Small intestine (tissue), 7 donors: ENCODE data around the gene TNFRSF8. TPM values are rescaled to one million over a fixed set of nuclear protein-coding genes. Genes with fewer than 3 reads are reported as not detected.

Experiments
- DNase-seq, 2 donors: peaks; one replicate each; pipeline versions ENCODE4 v3.0.0 to v3.0.0-alpha.2; 2013
- FAIRE-seq: peaks from 2 replicates; lab custom pipeline; 2012; peaks lifted over from hg19 to GRCh38; lab: Jason Lieb, UNC
- H3K27ac ChIP-seq, 3 donors: one replicate each; pipeline ENCODE4 v1.5.1; 2013; ENCODE audit warnings: low read length in 2 of 3, mild to moderate bottlenecking in 2 of 3, control low read depth in 1 of 3, inconsistent platforms in 1 of 3, low read depth in 1 of 3, moderate library complexity in 1 of 3
- H3K27me3 ChIP-seq, 3 donors: one replicate each; pipeline ENCODE4 v1.6.1; 2013; ENCODE audit warnings: low read length in 3 of 3, inconsistent platforms in 1 of 3; ENCODE audit not compliant: control insufficient read depth in 3 of 3, insufficient read depth in 3 of 3
- H3K36me3 ChIP-seq, 3 donors: one replicate each; pipeline ENCODE4 v1.6.1; 2013; ENCODE audit warnings: low read length in 3 of 3, inconsistent platforms in 1 of 3, low read depth in 1 of 3, mild to moderate bottlenecking in 1 of 3, moderate library complexity in 1 of 3; ENCODE audit not compliant: control insufficient read depth in 3 of 3, insufficient read depth in 2 of 3
- H3K4me1 ChIP-seq, 3 donors: one replicate each; pipeline ENCODE4 v1.6.1; 2013; ENCODE audit warnings: low read length in 2 of 3, inconsistent platforms in 1 of 3, low read depth in 1 of 3, mild to moderate bottlenecking in 1 of 3, moderate library complexity in 1 of 3; ENCODE audit not compliant: control insufficient read depth in 3 of 3, insufficient read depth in 2 of 3
- H3K4me3 ChIP-seq, 3 donors: one replicate each; pipeline ENCODE4 v1.5.1; 2013; ENCODE audit warnings: low read length in 3 of 3, control low read depth in 1 of 3, inconsistent platforms in 1 of 3, low read depth in 1 of 3, mild to moderate bottlenecking in 1 of 3, moderate library complexity in 1 of 3
- H3K9me3 ChIP-seq, 2 donors: one replicate each; pipeline ENCODE4 v1.6.1; 2013; ENCODE audit warnings: low read depth in 1 of 2, low read length in 1 of 2; ENCODE audit not compliant: control insufficient read depth in 2 of 2, insufficient read depth in 1 of 2
- WGBS, 3 donors: extraction: QIAGEN DNeasy Blood & Tissue Kit; methylation state at CpG; one replicate each; pipeline ENCODE4 v1.1.7; 2013; 5-methylcytosine and 5-hydroxymethylcytosine counted together
- polyA plus RNA-seq, 4 donors: library from polyadenylated mRNA; stranded (reverse) in 3 of 4; unstranded in 1 of 4; fragments of 200-250 nt in 3 of 4; fragments of 120-200 nt in 1 of 4; gene quantifications; one replicate each; pipeline versions ENCODE4 v1.2.1 to v1.2.3, GENCODE V29; 2013
- donor health status: healthy with polysubstance abuse.
- donor health status: control.
- donor health status: control.
- donor health status: Bipolar disorder and iron deficiency.
- donor health status: healthy.

Gene TNFRSF8
- polyA plus RNA-seq, 4 donors, result 0.10 to 2.1 (median 0.54) TPM; not detected in 1

DNA sequence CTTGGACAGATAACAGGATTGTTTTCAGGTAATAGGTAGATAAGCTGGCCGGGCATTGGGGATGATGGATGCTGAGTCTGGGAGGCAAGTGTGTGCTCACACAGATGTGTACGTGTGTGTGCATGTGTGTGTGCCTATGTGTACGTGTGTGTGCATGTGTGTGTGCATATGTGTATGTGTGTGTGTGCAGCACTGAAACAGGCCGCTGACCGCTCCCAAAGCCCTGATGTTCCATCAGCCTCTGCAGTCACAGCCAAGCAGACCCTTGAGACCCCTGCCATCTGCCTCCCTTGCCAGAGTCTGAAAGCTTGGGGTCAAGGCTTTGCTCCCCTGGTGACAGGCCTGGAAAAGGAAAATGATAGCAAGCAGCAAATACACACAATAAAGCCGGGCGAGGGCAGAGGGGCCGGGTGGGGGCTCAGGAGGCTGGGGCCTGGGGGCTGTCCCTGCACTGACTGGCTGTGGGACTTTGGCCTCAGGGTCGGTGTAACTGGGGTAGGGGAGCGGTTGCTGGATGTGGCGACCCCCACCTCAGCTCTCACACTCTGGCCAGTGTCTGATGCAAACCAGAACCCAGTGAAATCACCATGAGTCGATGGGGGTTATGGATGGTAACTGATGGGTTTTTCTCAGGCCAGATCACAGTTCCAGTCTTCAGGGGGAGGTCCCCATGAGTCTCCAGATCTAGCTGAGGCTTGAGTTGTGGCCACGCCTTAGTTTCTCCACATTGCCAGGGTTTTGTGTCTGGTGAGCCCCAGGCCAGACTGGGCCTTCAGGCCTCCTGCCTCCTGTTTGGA lies 9.2 kb upstream of the TNFRSF8 start:
- Histone ChIP-seq H3K4me1 (peaks cover 0 to 24% (median 0%) of the 10 kb centered on the region in 3 donors), H3K27ac (no peak overlapping the region), H3K27me3 (no peaks in the 10 kb centered on the region), H3K4me3 (no peak overlapping the region), H3K36me3 (no peaks in the 10 kb centered on the region), H3K9me3 (no peaks in the 10 kb centered on the region)
- FAIRE-seq, result no peak
- no peak for DNase-seq
- WGBS, 3 donors, result 60 to 77% (median 71%) methylated on average over 13 of the region's 13 CpGs

DNA sequence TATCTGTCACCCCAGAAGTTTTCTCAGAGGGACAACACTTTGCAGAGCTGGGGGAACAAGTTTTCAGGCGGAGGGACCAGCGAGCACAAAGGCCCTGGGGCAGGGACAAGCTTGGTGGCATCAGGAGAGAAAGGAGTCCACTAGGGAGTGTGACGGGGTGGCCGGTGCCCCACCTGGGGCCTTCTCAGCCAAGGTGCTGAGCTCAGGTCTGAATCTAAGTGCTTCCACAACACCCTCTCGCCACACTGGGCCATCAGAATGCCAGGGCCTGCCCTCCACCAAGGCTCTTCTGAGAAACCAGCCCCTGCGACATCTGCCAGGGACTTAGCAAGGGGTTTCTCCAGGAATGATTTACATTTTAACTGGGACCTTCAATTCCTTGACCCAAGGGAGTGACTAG lies 7.8 kb upstream of the TNFRSF8 start:
- FAIRE-seq (no peak), DNase-seq (no peak)
- no peak overlapping the region for H3K27ac ChIP-seq
- no peaks in the 10 kb centered on the region for H3K9me3 ChIP-seq
- no peaks in the 10 kb centered on the region for H3K36me3 ChIP-seq
- H3K27me3 ChIP-seq, result peaks cover 0 to 4% (median 0%) of the 10 kb centered on the region in 3 donors
- no peak overlapping the region for H3K4me3 ChIP-seq
- 76 to 85% (median 79%) methylated on average over 6 of the region's 6 CpGs for WGBS, 3 donors
- H3K4me1 ChIP-seq, result peaks cover 0 to 21% (median 0%) of the 10 kb centered on the region in 3 donors

GRCh38 chr1:12056331-12056841 lies 6.7 kb upstream of the TNFRSF8 start:
- no peak overlapping the region for H3K27ac ChIP-seq
- no peak for FAIRE-seq
- H3K4me3 ChIP-seq, result no peak overlapping the region
- no peaks in the 10 kb centered on the region for H3K36me3 ChIP-seq
- peak in 1 of 2 donors; percentile 6 for DNase-seq
- peaks cover 0 to 7% (median under 1%) of the 10 kb centered on the region in 3 donors for H3K27me3 ChIP-seq
- WGBS, 3 donors, result 70 to 84% (median 72%) methylated on average over 16 of the region's 16 CpGs
- H3K9me3 ChIP-seq, result no peaks in the 10 kb centered on the region
- H3K4me1 ChIP-seq, result peaks cover 0 to 21% (median 0%) of the 10 kb centered on the region in 3 donors

DNA sequence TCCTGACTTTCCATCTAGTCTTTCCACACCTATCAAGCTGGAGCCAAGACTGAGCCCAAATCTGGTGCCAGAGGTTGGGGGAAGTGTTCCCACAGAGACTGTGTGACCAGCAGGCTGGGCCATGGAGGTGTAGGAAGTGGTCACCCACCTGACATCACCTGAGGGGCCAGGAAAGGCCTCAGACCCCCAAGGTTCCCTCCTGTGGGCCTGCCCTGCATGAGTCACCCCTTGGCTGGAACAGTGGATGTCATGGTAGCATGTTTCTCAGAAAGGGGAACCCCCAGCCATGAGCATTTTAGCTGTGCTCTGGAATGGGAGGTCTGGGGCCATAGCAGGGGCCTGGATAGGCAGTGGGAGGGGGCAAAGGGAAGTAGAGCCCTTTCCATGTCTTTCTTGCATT lies 5.7 kb upstream of the TNFRSF8 start:
- FAIRE-seq (no peak), DNase-seq (no peak)
- peaks cover 0 to 13% (median 0%) of the 10 kb centered on the region in 3 donors for H3K4me1 ChIP-seq
- H3K27ac ChIP-seq, result no peak overlapping the region
- H3K9me3 ChIP-seq, result no peaks in the 10 kb centered on the region
- H3K4me3 ChIP-seq, result no peak overlapping the region
- peaks cover 0 to 15% (median 6%) of the 10 kb centered on the region in 3 donors for H3K27me3 ChIP-seq
- H3K36me3 ChIP-seq, result no peaks in the 10 kb centered on the region

DNA sequence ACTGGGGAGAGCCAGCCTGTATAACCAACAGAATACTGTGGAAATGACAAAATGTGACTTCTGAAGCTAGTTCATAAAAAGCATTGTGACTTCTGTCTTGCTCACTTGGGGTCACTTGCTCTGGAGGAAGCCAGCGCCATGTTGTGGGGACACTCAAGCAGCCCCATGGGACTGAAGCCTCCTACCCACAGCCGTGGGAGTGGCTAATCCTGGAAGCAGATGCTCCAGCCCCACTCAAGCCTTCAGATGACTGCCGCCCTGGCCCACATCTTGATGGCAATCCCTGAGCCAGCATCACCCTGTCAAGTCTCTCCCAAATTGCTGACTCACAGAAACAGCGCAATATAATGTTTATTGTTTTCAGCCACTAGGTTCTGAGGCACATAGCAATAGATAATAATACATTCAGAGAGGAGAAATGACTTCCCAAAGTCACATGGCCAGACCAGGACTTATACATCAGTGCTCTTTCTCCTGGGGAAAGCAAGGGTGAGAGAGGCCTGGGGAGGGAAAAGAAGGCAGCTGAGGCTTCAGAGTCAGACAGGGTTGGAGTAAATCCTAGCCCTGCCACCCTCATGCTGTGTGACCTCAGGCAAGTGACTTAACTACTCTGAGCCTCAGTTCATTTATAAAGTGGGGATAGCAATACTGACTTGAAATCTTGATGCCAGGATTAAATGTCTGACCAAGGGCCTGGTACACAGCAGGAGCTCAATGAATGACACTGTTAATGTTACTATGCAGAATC lies 5.0 kb upstream of the TNFRSF8 start:
- H3K36me3 ChIP-seq, result no peaks in the 10 kb centered on the region
- H3K4me1 ChIP-seq, result peaks cover 0 to 8% (median 0%) of the 10 kb centered on the region in 3 donors
- H3K27ac ChIP-seq, result no peak overlapping the region
- no peak overlapping the region for H3K4me3 ChIP-seq
- no peak for FAIRE-seq
- 85 to 91% (median 90%) methylated on average over 4 of the region's 4 CpGs for WGBS, 3 donors
- peaks cover 0 to 20% (median 6%) of the 10 kb centered on the region in 3 donors for H3K27me3 ChIP-seq
- DNase-seq, result no peak
- no peaks in the 10 kb centered on the region for H3K9me3 ChIP-seq

- FAIRE-seq, result no peak
Measured at GRCh38 chr1:12059226-12059625, 3.9 kb upstream of the TNFRSF8 start.

GRCh38 chr1:12059722-12060464 lies 3.2 kb upstream of the TNFRSF8 start:
- Histone ChIP-seq H3K36me3 (no peaks in the 10 kb centered on the region), H3K9me3 (no peaks in the 10 kb centered on the region), H3K4me3 (no peak overlapping the region), H3K27me3 (peaks cover 2 to 38% (median 22%) of the 10 kb centered on the region in 3 donors), H3K4me1 (no peaks in the 10 kb centered on the region), H3K27ac (no peak overlapping the region)
- DNase-seq (no peak), FAIRE-seq (no peak)
- WGBS, 3 donors, result 45 to 63% (median 60%) methylated on average over 7 of the region's 7 CpGs

More at GRCh38 chr1:12059226-12059625, 3.9 kb upstream of the TNFRSF8 start:
- Histone ChIP-seq H3K36me3 (no peaks in the 10 kb centered on the region), H3K9me3 (no peaks in the 10 kb centered on the region), H3K27me3 (peaks cover 0 to 31% (median 16%) of the 10 kb centered on the region in 3 donors), H3K4me1 (no peaks in the 10 kb centered on the region), H3K4me3 (no peak overlapping the region), H3K27ac (no peak overlapping the region)
- WGBS, 3 donors, result 59 to 78% (median 61%) methylated on average over 3 of the region's 3 CpGs
- no peak for DNase-seq

DNA sequence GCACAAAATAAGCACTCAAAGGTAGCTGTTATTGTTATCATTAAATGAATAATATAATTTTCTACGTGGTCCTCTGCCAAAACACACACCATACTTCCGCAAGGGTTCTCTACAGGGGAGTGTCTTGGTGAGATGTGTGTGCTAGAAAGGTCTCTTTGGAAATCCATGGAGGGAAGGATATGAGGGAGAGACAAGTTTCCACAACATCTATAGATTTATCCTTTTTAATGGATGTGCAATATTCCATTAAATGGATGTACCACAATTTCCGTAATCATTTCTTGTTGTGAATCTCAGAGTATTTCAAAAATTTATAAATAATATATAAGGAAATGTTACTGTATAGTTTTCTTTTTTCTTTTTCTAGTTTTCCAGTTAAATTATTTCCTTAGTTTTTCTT lies 2.6 kb upstream of the TNFRSF8 start:
- no peak for FAIRE-seq

More for the DNA sequence above, 2.6 kb upstream of the TNFRSF8 start:
- no peak overlapping the region for H3K27ac ChIP-seq
- no peak for DNase-seq
- peaks cover 2 to 42% (median 22%) of the 10 kb centered on the region in 3 donors for H3K27me3 ChIP-seq
- no peaks in the 10 kb centered on the region for H3K36me3 ChIP-seq
- no peak overlapping the region for H3K4me3 ChIP-seq
- no peaks in the 10 kb centered on the region for H3K4me1 ChIP-seq
- no peaks in the 10 kb centered on the region for H3K9me3 ChIP-seq
- WGBS, 3 donors, result 86 to 94% (median 94%) methylated on average over 3 of the region's 3 CpGs
